HG03139 (cell line): Measurements from ENCODE around the gene TTC34.

Experiments
- ATAC-seq: cut with Tn5 transposase; IDR thresholded peaks from one replicate; pipeline ENCODE4 v1.9.1; 2021; ENCODE audit not compliant: unreplicated experiment

Gene TTC34

DNA sequence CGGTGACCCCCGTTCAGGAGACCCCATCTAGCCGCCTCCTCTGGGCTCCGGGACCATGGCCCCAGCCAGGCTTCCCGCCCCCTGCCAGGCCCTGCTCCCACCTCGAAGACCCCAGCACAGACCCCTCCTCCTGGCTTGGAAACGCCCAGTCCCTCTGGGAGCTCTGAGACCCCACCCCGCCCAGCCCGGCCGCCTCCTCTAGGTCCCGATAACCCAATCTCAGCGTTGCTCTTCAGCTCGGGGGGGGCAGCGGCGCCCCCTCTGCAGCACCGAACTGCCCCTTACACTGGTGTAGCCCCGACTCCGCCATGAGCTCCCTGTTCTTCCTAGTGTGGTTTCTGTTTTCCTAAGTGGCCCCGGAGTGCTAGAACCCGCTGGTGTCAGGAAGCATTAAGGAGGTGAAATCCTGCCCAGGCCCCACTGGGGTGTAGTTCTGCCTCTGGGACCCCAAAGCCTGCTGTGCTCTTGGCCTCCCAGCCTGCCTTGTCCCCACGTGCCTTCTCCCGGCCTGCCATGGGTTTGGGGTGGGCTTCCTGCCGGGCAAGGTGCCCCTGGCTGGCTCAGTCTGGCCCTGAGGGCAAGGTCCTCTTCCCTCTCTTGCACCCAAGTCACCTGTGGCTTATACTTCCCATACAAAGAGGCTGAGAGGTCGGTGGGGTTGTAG lies 157.9 kb downstream of the TTC34 start:
- no peak for ATAC-seq

DNA sequence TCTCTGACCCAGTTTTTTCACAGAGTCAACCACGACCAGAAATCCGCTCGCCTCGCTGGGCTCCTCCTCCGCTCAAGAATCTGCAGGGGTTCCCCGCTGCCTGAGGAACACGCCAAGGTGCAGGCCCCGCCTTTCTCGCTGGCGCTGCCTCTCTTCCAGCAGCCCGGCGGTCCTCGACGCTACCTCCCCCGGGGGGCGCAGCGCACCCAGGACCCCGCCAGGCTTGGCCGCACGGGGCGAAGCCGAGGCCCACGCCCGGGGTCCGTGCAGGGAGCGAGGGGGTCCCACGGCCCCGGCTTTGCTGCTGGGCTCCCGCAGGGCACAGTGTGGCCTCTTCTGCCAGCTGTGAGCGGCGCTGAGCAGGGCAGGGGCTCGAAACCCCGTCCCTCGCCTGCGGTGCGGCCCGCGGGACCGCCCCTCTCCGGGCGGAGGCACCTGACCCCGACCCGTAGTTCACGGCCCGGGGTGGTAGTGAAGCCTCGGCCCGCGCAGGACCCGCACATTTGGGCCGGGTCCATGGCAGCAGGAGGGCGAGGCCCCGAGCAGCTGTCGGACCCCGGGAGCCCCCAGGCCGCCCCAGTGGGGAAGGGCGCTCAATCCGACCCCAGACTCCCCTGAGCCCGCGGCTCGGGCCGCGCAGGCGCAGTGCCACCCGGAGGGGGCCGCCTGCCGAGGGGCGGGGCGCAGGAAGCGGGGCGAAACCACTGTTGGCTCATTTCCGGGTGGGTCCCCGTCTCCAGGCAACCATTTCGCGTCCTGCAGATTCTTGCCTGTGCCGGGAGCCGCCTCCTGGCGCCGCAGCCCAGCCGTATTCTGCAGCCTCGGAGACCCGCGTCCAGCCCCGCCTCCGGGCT lies 158.7 kb downstream of the TTC34 start:
- peak; percentile 60 for ATAC-seq

DNA sequence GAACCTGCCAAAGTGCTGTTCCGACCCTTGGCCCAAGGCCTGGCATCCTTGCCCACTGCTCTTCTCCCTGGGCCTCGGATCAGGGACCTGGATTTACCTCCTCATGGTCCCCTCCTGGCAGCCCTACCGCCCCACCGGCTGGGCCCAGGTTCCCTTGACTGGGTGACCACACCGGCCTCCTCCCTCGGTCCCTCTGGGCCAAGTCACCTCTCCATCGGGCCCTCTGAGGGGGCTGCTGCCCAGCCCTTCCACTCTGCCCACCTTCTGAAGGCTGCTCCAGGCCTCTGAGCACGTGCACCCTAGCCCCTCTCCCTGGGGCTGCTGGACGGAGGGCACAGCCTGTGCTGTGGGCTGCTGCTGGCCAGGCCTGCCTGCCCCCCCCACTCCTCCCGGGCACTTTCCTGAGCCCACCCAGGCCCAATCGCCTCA lies 159.3 kb downstream of the TTC34 start:
- ATAC-seq, result no peak

DNA sequence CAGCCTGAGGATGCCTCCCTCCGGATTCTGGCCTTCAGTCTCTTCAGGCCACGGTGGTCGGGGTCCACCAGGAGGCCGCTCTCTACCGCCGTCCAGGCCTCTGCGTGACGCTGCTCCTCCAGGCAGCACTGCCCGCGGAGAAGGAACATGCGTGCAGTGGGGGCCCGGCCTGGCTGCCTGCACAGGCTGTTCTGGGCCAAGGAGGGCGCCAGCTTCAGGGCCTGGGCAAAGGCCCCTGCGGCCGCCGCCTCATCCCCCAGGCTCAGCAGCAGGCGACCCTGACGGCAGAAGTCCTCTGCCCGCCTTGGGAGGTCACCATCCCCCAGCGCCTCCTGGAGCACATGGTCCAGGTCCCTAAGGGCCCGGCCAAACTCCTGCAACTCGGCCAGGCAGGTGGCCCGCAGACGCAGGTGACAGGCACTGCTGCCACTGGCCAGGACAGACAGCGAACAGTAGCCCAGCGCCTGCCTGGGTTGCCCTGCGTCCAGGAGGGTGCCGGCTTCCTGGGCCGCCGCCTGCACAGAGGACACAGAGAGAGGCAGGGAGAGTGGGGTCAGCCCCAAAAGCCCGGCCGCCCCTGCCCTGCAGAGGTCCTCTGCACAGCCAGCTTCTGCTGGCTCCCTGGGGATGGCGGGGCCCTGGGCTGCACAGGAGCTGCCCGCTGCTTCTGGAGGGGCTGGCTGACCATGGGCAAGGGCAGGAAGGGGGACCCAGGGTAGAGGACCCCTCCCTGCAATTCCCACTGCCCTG lies 159.9 kb downstream of the TTC34 start:
- no peak for ATAC-seq

DNA sequence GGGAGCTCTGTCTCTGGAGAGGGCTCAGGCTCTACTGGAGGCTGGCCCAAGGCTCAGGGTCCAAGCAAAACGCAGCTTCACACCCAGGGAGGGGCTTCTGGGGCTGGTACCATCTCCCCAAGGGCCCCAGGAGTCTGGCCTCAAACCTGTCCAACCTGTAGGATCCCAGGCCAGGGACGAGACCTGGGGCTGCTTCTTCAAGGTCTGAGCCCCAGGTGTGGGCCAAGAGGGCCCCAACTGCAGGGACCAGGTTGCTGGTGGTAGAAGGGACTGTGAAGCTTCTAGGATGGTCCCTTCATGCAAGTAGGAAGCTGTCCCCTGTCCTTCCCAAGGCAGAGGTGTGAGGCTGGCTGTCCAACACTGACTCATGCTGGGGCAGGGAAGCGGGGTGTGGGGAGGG lies 160.9 kb downstream of the TTC34 start:
- no peak for ATAC-seq

DNA sequence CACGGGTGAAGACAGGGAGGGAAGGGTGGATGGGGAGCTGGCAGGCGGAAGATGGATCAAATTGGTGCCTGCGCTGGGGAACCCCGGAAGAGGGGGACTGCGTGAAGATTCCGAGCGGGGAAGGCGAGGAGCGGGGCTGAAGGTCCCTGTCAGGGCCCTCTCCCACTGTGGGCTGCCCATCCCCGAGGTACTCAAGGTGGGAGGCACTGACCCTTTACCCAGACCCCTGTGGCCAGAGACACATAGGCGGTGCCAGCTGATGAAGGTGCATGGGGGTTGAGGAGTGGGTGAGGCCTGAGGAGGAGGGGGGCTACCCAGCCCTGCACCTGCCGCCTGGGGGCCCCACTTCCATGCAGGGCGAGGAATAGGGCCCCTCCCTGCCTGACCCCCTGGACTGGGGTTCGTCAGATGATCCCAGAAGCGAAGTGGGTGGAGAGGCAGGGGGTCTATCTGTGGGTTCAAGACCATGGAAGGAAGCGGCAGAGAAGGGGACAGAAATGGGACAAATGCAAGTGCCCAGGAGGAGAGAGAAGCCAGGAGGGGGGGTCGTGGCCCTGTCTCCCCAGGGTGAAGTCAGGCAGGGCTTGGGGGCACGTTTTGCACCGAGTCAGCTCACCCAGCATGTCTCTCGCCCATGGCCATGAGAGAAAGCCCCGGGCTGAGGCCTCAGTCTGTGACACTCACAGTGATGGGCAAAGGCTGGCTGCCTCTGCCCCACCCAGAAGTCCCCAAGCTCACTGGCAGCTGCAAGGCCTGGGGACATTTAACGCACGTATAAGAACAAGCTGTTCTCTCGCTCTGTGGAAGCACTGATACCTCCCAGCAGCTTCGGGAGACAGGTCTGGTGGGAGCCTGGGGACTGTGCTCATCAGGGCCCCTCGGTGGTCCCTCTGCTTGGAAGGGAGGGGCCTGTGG lies 161.6 kb downstream of the TTC34 start:
- no peak for ATAC-seq

DNA sequence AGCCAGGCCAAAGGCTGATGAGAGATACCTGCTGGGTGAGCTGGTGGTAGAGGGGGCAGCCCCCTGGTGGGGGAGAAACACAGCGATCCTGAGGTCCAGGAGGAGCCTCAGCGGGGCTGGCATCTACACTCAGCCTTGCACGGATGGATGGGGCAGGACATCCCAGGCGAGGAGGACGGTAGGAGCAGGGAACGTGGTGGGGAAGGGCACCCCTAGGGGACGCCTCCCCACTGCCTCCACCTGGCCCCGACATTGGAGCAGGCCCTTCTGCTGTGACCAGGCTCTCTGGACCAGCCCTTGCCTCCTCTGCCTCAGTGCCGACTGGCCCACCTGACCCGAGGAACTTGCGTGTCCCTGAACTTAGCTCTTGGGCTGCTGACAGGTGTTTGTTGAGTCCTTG lies 162.3 kb downstream of the TTC34 start:
- no peak for ATAC-seq

DNA sequence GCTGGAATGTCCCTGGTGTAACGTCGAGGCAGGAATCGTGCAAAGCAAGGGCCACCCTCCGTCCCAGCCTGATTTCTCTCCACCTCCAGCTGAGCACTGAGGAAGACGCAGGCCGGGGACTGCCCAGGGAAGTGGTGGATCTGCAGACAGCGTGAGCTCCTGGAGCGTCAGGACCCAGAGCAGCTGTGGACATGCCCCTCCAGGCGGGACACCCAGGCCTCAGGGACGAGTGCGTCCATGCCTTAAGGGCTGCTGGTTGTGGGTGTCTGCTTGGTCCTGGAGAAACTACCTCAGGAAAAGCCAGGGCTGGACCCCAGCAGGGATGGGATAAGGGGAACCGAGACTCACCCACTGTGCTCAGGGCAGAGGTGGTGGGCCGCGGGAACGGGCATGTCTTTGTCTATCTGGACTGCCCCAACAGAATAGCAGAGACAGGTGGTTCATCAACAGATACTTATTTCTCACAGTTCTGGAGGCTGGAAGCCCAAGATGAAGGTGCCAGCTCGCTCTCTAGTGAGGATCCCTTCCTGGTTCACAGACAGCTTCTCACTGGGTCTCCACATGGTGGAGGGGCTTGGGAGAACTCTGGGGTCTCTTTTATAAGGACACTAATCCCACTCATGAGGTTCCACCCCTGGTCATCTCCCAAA lies 162.9 kb downstream of the TTC34 start:
- ATAC-seq, result no peak

DNA sequence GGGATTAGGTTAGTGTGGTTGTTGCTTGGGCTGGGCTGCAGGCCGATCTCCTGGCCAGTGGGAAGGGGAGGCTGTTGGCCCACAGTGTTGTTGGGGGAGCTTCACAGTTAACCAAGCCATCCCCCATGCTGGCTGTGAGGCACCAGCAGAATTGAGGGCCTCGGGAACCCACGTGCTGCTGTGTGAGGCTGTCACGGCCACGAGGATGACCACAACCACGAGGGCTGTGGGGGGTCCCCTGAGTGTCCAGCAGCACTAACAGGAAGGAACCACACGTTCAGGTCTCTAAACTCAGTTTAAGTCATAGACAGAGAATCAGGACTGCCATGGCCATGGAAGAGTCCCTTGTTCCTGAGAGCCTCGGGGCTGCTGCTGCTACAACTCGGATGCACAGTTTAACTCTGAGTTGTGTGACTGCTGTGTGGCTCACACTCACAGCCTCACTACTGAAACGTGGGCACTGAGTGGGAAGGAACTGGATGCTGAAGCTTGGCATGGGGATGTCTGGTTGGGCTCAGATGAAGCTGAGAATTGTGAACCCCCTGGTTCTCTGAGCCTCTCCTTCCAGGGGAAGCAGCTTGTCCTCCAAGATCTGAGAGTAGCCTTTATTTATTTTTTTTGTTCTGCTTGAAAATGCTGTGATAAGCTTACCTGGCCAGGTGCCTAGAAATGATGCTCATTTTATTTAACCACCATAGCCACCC lies 163.9 kb downstream of the TTC34 start:
- ATAC-seq, result no peak

DNA sequence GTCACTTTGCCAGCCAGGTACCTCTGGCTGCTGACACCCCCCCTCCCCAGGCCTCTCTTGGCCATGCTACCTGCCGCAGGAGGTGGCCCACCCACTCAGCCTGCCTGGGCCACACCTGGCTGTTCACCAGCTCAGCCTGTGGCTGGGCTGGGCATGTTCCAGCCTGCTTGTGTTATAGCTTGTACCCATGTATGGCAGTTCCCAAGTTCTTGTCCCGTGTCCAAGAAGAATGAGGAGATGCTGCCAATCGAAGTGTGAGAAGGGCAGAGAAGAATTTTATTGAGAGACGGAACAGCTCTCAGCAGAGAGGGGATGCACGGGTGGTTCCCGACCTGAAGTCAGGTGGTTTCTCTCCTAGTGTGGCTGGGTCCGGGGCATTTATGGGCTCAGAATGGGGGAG lies 164.8 kb downstream of the TTC34 start:
- no peak for ATAC-seq

DNA sequence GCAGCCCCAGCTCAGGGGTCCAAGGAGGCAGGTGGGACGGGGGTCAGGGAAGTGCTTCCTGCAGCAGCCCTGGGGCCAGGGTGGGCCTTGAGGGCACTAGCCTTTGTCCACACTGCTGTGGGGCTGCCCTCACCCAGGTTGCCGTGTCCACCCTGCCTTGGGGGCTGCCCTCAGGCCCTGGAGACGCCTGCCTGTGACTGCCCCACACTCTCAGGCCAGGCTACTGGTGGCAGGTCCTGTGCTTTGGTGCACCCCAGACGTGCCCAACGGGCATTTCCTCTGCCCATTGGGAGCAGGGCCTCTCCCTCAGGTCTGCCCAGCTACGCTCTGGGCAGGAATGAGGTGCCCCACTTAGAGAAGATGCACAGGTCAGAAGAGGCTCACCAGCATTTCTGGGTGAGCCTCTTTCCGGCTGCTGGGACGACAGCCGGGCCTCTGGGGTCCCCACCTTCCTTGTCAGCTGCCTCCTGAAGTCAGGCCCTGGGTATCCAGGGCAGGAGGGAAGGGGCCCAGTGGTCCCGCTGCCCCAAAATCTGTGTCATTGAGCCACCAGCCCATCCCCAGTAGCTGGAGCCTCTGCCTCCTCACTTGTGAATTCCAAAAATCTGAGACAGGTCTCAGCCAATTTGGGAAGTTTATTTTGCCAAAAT lies 166.0 kb downstream of the TTC34 start:
- ATAC-seq, result no peak

DNA sequence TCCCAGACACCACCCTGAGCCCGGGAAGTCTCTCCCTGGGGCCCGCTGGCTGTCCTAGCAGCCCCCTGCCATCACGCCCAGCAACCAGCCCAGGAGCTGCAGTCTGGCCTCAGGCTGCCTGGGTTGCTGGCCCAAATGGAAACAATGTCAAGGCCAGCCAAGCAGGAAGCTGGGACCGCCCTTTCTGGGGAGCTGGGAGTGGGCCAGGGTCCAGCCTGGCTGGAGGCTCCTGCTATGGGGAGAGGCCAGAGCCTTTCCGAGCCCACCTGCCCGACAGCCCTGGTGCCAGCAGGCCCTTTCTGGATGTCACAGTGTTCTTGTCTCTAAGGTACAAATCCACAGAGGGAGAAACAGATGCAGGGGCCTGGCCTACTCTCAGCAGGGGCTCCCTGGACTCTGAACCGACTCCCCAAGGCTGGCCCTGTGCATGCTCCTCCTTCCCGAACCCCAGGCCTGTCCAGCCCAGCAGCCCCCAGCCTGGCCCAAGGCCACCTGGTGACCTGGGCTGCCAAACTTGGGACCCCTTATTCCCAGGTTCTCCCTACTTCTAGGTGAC lies 167.5 kb downstream of the TTC34 start:
- ATAC-seq, result no peak

DNA sequence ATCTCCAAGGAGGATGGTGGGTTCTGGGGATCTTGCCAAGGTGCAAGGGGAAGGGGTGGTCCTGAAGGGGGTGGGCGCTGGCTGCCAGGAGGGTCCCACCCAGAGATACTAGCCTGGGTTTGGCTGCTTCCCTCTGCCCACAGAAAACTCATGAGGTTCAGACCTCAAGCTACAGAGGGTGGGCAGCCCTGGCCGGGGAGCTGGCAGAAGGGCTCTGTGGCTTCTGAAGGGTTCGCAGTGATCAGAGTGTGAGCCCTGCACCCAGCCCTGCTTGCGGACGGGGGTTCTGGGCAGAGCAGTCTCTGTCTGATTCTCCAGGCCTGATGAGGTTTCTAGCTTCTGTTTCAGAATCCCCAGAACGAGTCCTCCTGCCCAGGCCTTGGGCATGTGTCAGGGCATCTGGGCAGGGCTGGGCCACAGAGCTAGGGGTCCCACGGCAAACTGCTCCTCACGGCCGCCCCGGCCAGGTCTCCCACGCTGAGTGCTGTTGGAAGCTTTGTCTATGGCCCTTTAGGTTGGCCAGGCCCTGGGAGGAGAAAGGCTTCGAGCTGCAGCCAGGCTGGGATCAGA lies 168.0 kb downstream of the TTC34 start:
- no peak for ATAC-seq

DNA sequence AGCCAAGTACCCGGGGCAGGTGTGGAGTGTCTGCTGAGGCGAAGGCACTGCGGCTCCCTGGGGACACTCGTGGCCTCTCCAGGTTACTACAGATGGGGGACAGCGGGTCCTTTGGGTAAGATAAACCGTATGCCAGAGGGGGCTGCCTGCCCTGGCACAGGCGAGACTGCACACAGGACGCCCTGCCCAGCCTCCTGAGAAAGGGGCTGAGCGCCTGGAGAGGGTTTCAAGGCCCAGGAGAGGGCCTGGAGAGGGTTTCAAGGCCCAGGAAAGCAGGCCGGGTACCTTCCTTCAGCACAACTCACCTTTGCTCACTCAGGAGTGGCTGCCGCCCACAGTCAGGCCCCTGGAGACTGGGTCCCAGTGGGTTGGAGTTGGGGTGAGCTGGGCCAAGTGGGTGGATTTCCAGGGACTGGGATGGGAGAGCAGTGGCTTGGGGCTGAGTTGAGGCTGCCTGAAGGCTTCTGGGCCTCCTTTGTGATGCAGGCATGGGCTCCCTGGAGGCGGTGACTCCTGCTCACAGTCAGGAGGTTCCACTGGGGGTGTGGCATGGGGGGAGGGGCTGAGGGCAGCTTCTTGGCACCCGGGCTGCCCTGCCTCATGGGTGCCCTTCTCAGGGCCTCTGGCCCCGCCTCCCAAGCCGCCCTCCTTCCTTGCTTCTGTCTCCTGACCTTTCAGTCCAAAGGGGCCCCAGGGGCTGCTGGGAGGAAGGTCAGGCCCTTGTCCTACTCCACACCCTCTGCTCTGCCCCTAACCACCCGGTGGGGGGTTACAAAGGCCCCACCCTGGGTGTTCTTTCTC lies 168.7 kb downstream of the TTC34 start, which contains the start of gene MMEL1:
MMEL1 (minus strand) TSS at position 456 of the 801 bp plus-strand sequence. CDS start 3,532 bp downstream, outside the sequence.
- ATAC-seq, result no peak

DNA sequence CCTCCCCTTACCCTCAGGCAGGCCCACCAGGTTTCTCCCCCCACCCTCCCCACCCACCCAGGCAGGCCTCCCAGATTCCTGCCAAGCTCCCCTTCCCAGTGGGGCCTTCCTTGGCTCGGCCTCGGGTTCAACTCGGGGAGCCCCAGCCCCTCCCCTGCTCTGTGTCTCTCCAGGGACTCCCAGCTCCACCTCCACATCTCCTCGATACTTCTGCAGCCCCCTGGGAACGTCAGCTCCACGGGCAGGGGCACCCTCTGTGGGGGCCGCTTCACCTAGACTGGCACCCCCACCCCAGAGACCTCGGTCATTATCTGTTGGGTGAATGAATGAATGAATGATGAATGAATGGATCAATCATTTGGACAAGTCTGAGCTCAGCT lies 169.5 kb downstream of the TTC34 start:
- ATAC-seq, result no peak

DNA sequence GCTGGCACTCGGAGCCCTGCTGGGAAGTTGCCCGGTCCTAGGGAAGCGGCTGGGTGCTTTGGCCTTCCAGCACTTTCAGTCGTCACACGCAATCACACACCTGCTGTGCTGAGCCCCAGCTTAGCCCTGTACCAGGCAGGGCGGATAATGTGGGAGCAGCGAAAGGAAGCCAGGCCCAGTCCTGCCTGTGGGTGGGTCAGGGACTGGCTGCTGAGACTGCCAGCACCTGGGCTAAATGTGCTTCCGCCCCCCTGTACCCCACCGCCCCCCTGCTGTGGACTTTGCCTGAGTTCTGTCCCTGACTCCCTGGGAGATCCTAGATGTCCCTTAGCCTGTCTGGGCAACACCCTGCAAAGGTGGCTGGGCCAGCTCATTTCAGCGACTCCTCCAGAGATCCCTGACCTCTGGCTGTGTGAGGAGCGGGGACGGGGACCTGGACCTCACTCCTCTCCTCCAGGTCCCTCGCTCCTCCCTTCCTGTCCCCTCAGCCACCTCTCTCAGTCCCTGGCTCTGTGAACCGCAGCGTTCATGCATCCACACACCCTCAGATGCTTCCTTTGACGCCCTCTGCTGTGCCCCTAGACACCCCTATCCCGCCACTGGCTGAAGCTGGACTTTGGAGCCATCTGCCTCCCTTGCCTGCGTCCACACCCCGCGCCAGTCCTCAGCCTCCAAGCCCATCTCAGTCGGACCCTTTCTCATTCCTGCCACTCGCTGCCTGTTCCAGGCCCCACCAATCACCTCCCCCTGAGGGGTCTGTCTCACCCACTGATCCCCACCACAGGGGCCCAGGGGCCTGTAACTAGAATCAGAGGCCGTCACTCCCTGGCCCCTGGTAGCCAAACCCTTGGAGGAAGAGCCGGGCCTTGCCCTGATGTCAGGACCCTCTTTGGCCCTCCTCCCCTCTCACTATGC lies 170.1 kb downstream of the TTC34 start:
- no peak for ATAC-seq
